ENCODE data around the gene PDE8B.

The PDE8B gene

DNA sequence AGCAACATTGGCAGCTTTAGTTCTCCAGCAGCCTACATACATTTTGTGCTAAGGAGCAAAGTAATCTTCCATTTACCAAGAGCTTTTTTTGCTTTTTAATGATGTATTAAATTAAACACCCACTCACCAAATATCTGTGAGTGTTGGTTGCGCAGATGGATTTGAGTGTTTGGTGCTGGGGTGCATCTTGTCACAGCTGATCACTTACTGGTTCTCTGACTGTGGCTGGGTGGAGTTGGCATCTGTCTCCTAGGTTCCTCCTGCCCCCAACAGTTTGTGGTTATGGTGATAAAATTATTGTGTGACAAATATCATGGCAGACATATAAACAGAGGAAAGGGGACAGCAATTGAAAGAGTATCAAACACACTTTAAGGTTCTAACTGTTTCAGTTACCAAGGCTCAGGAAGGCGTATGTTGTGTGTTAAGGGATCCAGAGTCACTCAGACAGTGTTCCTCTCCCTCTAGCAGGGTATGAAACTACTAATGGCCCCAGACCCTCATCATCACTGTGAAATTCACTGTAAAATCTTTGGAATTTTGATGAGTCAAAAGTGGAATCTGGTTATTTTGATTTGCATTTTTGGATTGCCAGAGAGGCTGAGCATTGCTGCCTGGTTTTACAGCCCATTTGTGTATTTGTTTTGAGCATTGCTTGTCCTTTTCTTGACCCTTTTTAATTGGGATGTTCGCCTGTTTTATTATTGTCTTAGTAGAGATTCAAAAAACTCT is 81.7 kb downstream of the PDE8B start:
- no peak for DNase-seq

DNA sequence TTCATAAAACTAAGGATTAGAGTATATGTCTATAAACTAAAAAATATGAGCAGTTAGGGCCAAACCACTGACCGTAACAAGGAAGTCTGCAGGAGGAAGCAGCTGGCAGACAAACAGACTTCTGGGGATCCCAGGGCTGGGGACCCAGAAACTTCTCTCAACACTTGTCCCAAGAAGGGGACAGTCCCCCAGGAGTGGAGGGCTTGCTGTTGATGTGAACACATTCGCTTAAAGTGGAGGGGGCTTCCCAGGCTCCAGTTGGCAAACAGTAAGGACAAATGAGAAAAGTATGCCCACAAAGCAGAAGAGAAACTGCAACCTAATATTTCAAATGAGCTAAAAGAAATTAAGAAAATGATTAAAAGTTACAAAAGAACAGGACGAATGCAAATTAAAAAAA is 83.7 kb downstream of the PDE8B start:
- no peak for DNase-seq

DNA sequence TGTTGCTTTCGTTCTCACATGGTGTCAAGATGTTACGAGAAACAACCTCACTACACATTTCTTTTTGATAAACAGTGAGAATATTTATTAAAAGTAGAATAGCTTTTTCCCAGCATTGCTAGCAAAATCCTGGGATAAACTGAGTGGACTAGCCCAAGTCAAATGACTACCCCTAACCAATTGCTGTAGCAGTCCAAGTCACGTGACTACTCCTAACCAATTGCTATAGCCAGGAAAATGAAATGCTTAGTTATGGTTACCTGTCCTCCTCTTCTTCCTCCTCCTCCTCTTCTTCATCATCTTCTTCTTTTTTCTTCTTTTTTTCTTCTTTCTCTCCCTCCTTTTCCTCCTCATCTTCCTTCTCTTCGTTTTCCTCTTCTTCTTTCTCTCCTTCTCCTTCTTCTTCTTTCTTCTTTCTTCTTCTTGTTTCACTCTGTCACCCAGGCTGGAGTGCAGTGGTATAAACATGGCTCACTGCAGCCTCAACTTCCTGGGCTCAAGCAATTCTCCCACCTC is 85.4 kb downstream of the PDE8B start:
- DNase-seq: no peak

DNA sequence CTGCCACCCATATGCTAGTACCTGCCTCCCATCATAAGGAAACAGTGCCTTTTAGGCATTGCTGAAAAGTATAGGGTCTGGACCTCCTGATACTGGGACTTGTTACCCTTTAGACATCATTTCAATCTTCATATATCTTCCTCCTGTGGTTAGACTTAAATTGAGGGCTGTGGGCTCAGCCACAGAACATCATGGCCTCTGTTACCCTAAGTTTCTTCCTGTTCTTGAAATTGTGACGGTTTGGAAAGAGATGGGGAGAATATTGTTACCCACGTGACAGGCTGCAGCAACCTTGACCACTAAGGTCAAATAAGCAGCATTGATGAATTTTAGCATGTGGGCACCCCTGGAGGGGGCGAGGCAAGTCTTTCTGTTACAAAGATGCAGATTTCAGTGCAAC is 87.7 kb downstream of the PDE8B start:
- DNase-seq: no peak

DNA sequence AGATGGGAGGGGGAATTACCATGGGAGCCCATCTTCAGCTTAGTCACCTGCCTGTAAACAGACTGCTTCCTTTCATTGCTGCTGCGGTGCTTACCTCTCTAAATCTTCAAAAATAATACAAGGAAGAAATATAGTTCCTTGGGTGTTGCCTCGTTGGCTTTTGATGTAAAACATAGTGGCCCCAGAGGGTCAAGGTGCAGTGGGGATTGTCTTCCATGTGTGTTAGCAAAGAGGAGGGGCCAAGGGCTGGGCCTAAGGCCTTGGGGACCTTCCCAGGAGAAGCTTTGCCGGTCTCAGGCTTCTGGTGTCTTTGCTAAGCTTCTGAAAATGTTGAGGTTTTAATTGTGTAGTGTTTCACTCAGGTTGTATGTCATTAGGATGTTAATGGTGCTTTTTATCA is 90.0 kb downstream of the PDE8B start:
- no peak for DNase-seq

DNA sequence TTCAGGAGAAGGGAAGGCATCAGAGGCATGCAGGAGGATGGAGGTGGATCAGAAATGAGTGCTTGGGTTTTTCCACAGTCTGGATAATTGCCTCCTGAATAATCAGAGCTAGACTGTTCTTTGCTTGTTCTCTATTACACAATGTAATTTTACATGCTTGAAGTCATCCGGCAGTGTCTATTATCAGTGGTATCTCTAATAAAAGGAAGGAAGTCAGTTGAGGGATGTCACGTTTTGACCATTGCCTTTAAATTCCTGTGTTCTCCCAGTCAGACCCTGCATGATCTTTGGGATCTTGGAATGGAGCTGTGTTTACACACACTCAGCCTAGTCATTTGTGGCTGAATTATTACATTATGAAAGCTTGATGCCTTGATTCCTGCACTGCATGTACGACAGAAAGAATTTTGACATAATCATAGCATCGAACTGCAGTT is 91.0 kb downstream of the PDE8B start:
- DNase-seq: no peak

DNA sequence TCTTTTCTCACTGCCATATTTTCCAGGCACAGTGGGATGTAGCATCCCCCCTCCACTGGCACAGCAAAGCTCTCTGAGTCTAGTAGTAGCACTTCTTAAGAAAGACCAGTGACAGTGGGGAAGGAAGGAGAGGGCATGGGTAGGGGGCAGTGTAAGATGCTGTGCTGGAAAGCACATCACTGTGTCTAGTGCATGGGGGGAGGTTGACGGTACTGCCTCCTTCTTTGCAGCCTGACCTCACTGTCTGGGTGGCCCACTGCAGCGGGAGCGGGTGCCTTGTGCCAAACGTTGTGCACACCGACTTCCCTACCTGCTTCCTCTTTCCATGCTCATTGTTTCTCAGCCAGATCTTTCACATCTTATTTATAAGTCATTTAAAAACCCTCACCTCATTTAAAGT is 91.8 kb downstream of the PDE8B start:
- no peak for DNase-seq

DNA sequence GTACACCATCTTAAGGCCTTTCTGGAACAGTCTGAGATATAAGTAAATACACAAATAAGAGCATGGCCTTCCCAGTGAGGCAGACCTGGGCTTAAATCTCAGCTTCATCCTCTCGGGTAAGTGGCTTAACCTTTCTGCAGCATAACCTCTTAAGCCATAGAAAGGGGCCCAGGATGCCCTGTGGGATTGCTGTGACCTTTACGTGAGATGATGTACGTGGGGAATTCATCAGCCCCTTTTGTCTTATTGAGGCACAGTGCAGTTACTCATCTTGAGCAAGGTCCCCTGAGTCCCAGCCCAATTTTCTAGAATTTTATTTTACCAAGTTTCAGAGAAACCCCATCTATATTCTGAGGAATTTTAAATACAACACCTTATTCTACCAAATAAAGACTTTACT is 92.2 kb downstream of the PDE8B start:
- no peak for DNase-seq

DNA sequence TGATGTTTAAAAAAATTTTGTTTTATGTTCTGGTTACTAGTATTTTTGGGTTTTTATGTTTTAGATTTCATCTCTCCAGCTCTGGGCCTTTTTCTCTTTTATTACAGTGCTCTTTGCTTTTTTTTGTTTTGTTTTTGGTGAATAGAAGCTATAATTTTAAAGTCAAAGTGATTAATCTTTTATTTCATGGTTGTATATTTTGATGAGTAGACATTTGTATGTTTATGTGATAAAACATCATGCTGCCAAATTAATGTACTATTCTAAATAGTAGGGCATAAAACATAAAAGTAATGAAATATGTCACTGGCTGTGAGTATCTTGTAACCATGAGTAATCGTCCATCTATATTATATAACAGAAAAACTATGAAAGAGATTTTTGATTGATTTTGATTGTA is 93.9 kb downstream of the PDE8B start:
- DNase-seq: no peak

DNA sequence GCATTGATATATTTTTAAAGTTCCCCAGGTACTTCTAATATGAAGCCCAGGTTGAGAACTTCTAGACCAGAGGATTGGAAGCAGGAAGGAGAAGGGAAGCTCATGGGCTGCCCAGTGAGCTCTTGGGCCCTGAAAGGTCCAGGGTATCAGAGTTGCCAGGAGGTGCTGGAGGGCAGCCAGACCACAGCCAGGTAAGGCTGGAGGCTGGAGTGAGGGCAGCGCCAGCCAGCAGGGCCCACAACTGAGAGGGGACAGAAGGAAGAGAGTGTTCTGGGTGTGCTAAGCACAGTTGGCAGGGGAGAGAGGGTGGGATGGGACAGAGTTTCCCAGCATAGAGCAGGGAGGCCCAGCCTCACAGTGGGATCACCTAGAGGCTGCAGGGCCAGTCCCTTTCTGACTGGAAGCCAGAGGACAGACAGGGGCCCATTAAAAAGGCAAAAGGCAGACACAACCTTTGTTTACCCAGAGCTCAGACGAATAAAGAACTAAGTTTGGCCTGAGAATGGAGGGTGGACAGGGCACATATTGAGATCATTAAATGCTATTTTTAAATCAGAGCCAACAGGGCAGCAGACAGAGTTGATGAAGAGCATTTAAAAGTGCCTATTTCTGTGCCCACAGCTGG is 94.9 kb downstream of the PDE8B start:
- DNase-seq: no peak

DNA sequence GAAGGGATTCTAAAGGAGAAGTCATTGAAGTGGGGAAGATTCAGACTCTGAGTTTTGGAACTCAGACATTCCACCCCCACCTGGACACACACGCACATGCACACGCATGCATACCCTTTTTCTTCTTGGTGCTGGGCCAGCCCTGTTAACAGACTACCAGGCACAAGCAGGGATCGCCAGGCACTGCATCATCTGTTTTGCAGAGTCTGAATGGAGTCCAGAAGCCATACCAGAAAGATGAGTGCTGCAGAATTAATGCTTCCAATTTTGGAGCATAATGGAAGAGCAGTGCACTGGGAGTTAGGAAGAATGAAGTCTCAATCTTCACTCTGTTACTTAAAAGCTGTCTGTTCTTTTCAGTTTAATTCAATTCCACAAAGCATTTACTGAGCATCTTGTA is 95.5 kb downstream of the PDE8B start:
- no peak for DNase-seq

DNA sequence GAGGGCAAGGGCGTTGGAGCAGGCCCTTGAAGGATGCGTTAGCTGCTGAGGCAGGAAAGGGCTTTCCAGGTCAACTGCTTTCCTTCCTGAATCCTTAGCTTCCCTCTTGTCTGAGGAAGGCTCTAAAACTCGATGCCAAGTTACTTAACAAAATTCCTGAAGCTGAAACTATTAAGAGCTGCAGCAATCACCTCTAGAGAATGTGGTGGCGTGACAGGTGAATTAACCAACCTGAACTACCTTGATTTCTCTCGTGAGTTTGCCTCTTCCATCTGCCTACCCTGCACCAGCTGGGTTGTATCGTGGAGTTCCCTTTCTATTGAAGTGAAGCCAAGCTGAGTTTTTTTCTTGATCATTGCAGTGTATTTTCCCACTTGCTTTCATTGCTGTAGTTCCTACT is 96.1 kb downstream of the PDE8B start:
- DNase-seq: no peak

DNA sequence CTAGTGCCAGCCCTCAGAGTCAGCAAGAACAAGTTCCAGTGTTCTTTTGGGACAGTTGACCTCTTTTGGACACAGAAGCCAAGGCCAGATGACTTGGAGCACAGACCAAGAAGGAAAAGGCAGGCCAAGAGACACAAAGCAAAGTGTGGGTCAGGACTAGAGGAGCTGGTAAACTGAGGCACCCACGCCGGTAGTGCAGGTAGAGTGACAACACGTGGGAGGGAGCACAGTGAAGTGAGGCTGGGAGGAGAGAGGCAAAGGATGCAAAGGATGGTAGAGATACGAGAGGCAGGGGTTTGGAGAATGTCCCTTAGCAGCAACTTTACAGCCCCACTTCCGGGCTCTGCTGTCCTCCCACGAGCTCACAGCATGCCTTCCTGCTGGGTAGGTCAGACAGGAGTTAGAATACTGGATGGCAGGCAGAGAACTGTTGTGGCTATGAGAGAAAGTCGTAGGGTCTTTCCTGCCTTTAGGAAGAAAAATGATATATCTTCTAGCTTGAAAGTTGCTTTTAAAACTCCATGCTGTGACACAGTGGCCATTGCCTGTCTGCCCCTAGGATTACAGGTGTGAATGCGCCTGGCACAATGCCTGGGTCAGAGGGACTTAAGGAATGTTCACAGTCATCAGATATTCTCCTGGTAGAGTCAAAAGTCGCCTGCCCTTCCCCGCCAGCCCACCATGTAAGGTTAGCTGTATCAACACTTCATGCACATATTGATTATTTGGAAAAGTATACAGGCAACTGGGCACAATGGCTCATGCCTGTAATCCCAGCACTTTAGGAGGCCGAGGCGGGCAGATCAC is 97.9 kb downstream of the PDE8B start:
- DNase-seq: no peak

DNA sequence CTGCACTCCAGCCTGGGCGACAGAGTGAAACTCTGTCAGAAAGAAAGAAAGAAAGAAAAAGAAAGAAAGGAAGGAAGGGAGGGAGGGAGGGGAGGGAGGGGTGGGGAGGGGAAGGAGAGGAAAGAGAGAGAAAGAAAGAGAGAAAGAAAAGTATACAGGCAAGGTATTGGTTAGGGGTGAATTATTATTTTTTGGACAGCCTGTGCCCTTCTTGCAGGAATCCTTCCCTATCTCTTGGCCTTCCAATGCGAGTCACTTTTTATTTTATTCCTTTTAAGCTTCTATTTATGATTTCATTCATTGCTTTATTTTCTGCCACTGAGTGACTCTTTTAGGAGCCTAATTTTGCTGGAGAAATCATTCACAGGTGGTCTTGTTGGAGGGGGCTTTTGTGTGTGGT is 98.7 kb downstream of the PDE8B start:
- no peak for DNase-seq

DNA sequence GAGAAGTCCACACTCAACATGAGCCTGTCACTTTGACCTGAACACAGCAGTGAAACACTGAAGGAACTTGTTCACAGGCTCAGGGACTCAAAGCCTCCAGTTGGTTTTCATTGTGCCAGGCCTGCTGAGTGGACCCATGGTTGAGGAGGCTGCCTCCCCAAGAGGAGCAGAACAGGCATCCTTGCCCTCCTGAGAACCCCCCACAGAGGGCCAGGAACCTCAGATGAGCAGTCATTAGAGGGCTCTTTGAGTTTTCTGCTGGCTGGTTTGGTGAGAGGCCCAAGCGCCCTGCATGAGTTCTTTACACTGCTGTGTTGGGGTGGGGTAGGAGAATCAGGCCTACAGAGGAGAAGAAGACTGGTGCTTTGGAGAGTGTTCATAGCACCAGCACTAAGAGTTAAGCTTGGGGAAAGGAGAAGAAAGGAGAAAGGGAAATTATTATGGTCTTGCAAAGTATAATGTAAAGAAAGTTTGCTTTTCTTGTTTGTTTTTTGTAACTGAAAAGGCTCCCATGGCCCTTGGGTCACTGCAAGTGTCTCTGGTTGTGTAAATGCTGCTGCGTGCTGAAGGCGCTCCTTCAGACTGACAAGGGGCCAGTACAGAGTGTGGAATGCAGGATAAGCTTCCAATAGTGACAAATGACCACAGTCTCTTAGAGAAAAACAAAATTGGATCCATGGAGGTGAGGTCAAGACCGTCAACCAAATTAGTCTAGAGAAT is 100.2 kb downstream of the PDE8B start:
- no peak for DNase-seq

DNA sequence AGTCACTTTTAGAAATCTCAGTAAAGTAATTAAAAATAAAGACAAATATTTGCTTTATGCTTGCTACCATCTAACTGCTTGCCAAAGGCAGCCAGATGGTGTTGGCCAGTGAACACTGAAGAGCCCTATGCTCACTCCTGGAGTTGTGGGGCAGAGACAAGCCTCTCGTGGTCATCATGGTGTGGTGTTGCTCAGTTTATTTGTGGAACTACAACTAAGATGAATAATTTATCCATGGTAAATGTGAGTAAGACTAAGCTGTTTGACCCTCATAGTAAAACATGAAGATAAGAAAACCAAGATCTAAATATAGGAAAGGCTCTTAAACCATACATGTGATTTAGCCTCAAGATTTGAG is 100.7 kb downstream of the PDE8B start:
- no peak for DNase-seq

DNA sequence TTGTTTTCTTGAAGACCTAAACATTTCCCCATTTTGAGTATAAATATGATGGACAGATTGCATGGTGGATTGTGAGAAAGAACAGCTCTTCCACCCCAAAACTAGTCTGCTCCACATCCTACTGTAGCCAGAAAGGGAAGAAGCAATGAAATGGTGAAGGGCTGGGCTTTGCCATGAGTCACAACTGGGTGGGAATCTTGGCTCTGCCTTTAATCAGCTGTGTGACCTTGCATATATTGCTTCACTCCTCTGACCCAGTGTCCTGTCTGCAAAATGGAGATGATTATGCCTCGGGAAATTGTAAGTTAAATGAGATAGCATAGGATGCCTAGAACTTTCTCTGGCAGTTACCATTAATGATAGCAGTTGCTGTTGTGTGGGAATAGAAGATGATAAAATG is 101.9 kb downstream of the PDE8B start:
- no peak for DNase-seq

DNA sequence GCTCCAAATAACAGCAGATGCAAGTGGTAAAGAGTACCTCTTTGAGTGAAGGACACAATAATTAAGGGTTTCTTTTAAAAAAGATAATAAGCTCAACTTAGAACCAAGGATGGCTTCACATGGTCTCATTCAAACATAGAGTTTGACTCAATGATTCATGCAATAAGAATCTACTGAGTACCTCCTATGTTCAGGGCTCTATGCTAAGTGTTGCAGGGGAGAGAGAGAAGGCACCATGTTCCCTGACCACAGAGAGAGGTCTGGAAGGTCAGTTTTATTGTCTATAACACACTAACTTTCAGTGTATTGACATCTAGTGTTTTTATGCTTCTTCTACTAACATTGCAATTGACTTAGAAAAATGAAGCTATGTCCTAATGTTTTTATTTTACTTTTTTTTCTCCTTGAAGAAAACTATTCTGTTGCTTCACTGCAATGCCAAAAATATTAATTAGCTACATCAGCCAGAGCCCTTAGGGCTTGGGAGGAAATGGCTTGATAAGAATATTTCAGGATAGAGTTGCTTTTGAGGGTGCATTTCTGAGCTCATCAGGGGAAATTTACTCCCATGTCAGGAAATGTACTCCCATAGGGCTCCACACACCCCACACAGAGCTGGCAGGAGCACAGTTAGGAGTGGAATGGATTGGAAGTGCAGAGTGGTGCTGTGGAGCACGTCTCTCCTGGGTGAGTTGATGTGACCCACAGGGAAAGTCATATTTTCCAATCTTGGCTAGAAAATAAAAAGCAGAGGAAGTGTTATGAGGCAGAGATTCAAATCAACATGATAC is 106.6 kb downstream of the PDE8B start:
- DNase-seq: no peak

DNA sequence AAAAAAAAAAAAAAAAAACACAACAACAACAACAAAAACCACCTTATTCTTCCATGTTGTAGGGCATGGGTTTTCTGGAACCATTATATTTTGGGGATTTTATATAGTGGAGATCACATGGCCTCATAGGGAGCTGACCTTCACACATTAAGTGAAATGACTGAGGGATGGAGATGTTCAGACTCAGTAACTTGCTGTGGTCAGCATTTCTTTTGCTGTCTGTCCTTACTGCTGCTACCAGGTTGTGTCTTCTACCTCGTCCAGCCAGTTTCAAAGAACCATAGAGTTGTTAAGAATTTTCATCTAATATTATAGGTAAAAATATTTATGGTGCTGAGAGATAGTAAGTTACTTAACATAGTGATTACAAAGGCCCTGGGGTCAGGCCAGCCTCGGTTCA is 107.6 kb downstream of the PDE8B start:
- no peak for DNase-seq

DNA sequence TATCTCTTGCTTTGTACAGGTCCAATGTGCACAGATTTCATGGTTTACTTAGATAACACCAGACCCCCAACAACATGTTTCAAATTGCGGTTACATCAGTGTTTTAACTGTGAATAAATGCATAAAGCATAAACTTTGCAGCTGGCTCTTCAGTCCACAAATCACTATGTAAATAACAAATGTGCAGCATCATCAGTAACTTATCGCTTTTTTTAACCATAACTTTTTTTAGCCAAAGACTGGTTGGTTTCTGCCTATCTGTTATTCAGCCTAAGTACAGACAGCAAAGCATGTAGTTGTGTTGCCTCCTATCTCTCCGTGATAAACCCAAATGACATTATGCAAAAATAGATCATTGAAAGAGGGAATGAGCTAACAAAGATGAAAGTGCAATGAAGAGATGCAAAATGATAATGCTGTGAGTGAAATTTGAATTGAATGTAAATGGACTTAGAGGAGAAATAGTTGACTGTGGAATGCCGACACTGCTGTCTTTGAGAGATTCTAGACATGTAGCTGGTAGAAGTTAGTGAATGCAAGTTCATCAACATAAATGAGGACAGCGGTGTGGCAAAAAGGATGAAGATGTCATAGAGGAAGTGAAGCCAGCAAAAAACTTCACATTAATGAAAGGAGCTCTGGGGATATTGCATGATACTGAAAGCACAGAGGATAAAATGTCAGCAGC is 108.8 kb downstream of the PDE8B start:
- no peak for DNase-seq

DNA sequence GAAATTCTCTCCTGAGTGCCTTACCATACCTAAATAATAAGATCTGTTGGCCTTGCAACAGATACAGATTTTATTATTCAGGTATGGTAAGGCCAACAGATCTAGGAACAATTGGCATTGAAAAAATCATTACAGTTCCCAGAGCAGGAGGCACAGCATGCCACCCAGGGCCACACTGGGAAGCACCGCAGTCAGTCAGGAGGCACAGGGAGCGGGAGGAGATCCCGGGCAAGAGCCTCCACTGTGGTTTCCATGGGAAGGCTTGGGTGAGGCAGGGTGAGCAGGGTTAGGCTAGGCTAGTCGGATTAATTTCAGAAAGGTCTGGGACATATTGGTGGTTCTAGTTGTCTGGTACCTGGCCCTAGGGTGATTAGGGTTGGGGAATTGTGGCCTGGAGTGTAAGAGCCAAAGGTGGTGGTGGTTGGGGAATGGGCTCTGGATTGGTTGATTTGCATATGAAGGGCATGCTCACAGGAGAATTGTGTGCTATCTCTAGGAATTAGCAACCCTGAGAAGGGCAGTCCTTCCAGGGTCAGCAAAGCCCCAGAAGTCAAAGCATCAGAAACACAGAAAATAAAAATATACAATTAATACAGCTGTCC is 111.4 kb downstream of the PDE8B start:
- no peak for DNase-seq
